Activated CD4-positive, alpha-beta T cell treated with anti-CD3 and anti-CD28 coated beads, Interleukin-2, amount 50 U/mL, for 48 hours (primary cell): ENCODE results near the gene ALDH7A1.
"Not testable (repeated sequence)": the region's sequence is repeated elsewhere in the genome, so short reads cannot be mapped to it uniquely, and the experiment has no call there.

Experiments
- DNase-seq, 2 experiments: peaks; one replicate each; pipeline ENCODE4 v3.0.0-alpha.2; 2020

Gene ALDH7A1

GRCh38 chr5:126591549-126591948, 3.5 kb downstream of the ALDH7A1 start:
- DNase-seq = no peak

- DNase-seq = no peak
These were observed 5.3 kb downstream of the ALDH7A1 start for GRCh38 chr5:126589536-126590297.

GRCh38 chr5:126587551-126588390, 7.2 kb downstream of the ALDH7A1 start:
- no peak for DNase-seq

GRCh38 chr5:126583761-126584160, 11.3 kb downstream of the ALDH7A1 start:
- no peak for DNase-seq

- no peak for DNase-seq
These were observed 15.3 kb downstream of the ALDH7A1 start for GRCh38 chr5:126579716-126580115.

- no peak for DNase-seq
These were observed 17.6 kb downstream of the ALDH7A1 start for GRCh38 chr5:126577415-126577814.

GRCh38 chr5:126576974-126577373, 18.0 kb downstream of the ALDH7A1 start:
- DNase-seq = no peak

GRCh38 chr5:126575644-126576043, 19.4 kb downstream of the ALDH7A1 start:
- DNase-seq = no peak

- no peak for DNase-seq
These were observed 26.7 kb downstream of the ALDH7A1 start for GRCh38 chr5:126568206-126568755.

- no peak for DNase-seq
These were observed 32.2 kb downstream of the ALDH7A1 start for GRCh38 chr5:126562823-126563222.

- DNase-seq = no peak
These were observed 33.1 kb downstream of the ALDH7A1 start for GRCh38 chr5:126561908-126562307.

GRCh38 chr5:126555101-126555500, 39.9 kb downstream of the ALDH7A1 start:
- DNase-seq = not testable (repeated sequence)

GRCh38 chr5:126552614-126553013, 42.4 kb downstream of the ALDH7A1 start:
- DNase-seq = no peak

- peak; percentile 25 to 44 for DNase-seq
These were observed 50.8 kb downstream of the ALDH7A1 start for GRCh38 chr5:126544087-126544740.

GRCh38 chr5:126543660-126544059, 51.4 kb downstream of the ALDH7A1 start:
- DNase-seq = no peak

- DNase-seq = no peak
These were observed 52.0 kb downstream of the ALDH7A1 start for GRCh38 chr5:126543009-126543408.

GRCh38 chr5:126542441-126542840, 52.6 kb downstream of the ALDH7A1 start:
- no peak for DNase-seq

GRCh38 chr5:126540631-126541030, 54.4 kb downstream of the ALDH7A1 start:
- no peak for DNase-seq

GRCh38 chr5:126538579-126538978, 56.4 kb downstream of the ALDH7A1 start:
- no peak for DNase-seq

GRCh38 chr5:126536874-126537273, 58.1 kb downstream of the ALDH7A1 start:
- no peak for DNase-seq

- no peak for DNase-seq
These were observed 59.0 kb downstream of the ALDH7A1 start for GRCh38 chr5:126535856-126536545.

- no peak for DNase-seq
These were observed 60.5 kb downstream of the ALDH7A1 start for GRCh38 chr5:126534553-126534952.
